H9 (cell line): ENCODE results near the gene AP3D1. TPM values are rescaled to one million over a fixed set of nuclear protein-coding genes. Genes with fewer than 3 reads are reported as not detected.

Experiments used
- DNase-seq: peaks from one replicate; pipeline ENCODE4 v3.0.0-alpha.2; 2017
- H2AFZ ChIP-seq: one replicate; pipeline ENCODE4 v1.6.1; 2013; ENCODE audit warnings: mild to moderate bottlenecking, low read length, control low read depth, moderate library complexity
- H2AK5ac ChIP-seq: 2 replicates; pipeline ENCODE4 v1.6.1; 2013; ENCODE audit warnings: low read length, control low read depth, mixed read lengths; ENCODE audit not compliant: insufficient read length
- H2BK120ac ChIP-seq: one replicate; pipeline ENCODE4 v1.6.1; 2013; ENCODE audit warnings: low read depth, mild to moderate bottlenecking, low read length, control low read depth, inconsistent platforms; ENCODE audit not compliant: poor library complexity, severe bottlenecking
- H2BK12ac ChIP-seq: 2 replicates; pipeline ENCODE4 v1.6.1; 2013; ENCODE audit warnings: low read length, control low read depth, mixed read lengths, low read depth; ENCODE audit not compliant: insufficient read length
- H2BK15ac ChIP-seq: 2 replicates; pipeline ENCODE4 v1.6.1; 2013; ENCODE audit warnings: low read depth, low read length, control low read depth
- H2BK20ac ChIP-seq: one replicate; pipeline ENCODE4 v1.6.1; 2013; ENCODE audit warnings: low read depth, mild to moderate bottlenecking, low read length, control low read depth, inconsistent platforms; ENCODE audit not compliant: poor library complexity, severe bottlenecking
- H2BK5ac ChIP-seq: 2 replicates; pipeline ENCODE4 v1.6.1; 2013; ENCODE audit warnings: low read length, control low read depth, mixed read lengths; ENCODE audit not compliant: insufficient read length
- H3K14ac ChIP-seq: 2 replicates; pipeline ENCODE4 v1.6.1; 2013; ENCODE audit warnings: low read length, control low read depth; ENCODE audit not compliant: insufficient read depth
- H3K18ac ChIP-seq: 2 replicates; pipeline ENCODE4 v1.6.1; 2013; ENCODE audit warnings: low read depth, mild to moderate bottlenecking, mixed read lengths, low read length, control low read depth; ENCODE audit not compliant: insufficient read length
- H3K23ac ChIP-seq: 2 replicates; pipeline ENCODE4 v1.6.1; 2013; ENCODE audit warnings: low read length, control low read depth, mixed read lengths, low read depth; ENCODE audit not compliant: insufficient read length
- H3K23me2 ChIP-seq: 2 replicates; pipeline ENCODE4 v1.6.1; 2013; ENCODE audit warnings: low read depth, mild to moderate bottlenecking, mixed read lengths, low read length, control low read depth; ENCODE audit not compliant: insufficient read length, poor library complexity, severe bottlenecking
- H3K27ac ChIP-seq: 2 replicates; pipeline ENCODE4 v1.5.1; 2013; ENCODE audit warnings: low read length, control low read depth, mixed read lengths, low read depth; ENCODE audit not compliant: insufficient read length
- H3K27me3 ChIP-seq: 2 replicates; pipeline ENCODE4 v1.6.1; 2013; ENCODE audit warnings: low read length, control low read depth, inconsistent platforms; ENCODE audit not compliant: insufficient read depth
- H3K4ac ChIP-seq: 2 replicates; pipeline ENCODE4 v1.6.1; 2013; ENCODE audit warnings: low read depth, mild to moderate bottlenecking, control low read depth, inconsistent platforms, low read length, moderate library complexity
- H3K4me1 ChIP-seq: 2 replicates; pipeline ENCODE4 v1.6.1; 2013; ENCODE audit warnings: low read length, control low read depth, inconsistent platforms; ENCODE audit not compliant: insufficient read depth
- H3K4me2 ChIP-seq: 2 replicates; pipeline ENCODE4 v1.6.1; 2013; ENCODE audit warnings: low read length, control low read depth, mixed read lengths; ENCODE audit not compliant: insufficient read length, insufficient read depth
- H3K56ac ChIP-seq: 2 replicates; pipeline ENCODE4 v1.6.1; 2013; ENCODE audit warnings: low read depth, mild to moderate bottlenecking, mixed read lengths, low read length, control low read depth; ENCODE audit not compliant: insufficient read length
- H3K79me1 ChIP-seq: 2 replicates; pipeline ENCODE4 v1.6.1; 2013; ENCODE audit warnings: low read depth, mild to moderate bottlenecking, moderate library complexity, low read length, control low read depth, inconsistent platforms; ENCODE audit not compliant: insufficient read depth, poor library complexity, severe bottlenecking
- H3K79me2 ChIP-seq: 2 replicates; pipeline ENCODE4 v1.6.1; 2013; ENCODE audit warnings: low read length, control low read depth, inconsistent platforms; ENCODE audit not compliant: insufficient read depth
- H3K9ac ChIP-seq: 2 replicates; pipeline ENCODE4 v1.6.1; 2013; ENCODE audit warnings: low read length, control low read depth, mixed read lengths; ENCODE audit not compliant: insufficient read length; ENCODE audit errors: extremely low read depth
- H3K9me3 ChIP-seq: one replicate; pipeline ENCODE4 v1.6.1; 2013; ENCODE audit warnings: low read depth, low read length, inconsistent platforms; ENCODE audit not compliant: control insufficient read depth
- H3T11ph ChIP-seq: one replicate; pipeline ENCODE4 v1.6.1; 2013; ENCODE audit warnings: mild to moderate bottlenecking, low read length, control low read depth, inconsistent platforms
- H4K20me1 ChIP-seq: one replicate; pipeline ENCODE4 v1.6.1; 2013; ENCODE audit not compliant: control insufficient read depth, insufficient read length, insufficient read depth
- H4K5ac ChIP-seq: 2 replicates; pipeline ENCODE4 v1.6.1; 2013; ENCODE audit warnings: low read depth, mild to moderate bottlenecking, mixed read lengths, low read length, control low read depth; ENCODE audit not compliant: insufficient read length
- H4K8ac ChIP-seq: replicated peaks from 2 replicates; pipeline ENCODE4 v1.6.1; 2013; ENCODE audit warnings: low read length, control low read depth, mixed read lengths, low read depth; ENCODE audit not compliant: insufficient read length
- H4K91ac ChIP-seq: 2 replicates; pipeline ENCODE4 v1.6.1; 2013; ENCODE audit warnings: low read depth, mild to moderate bottlenecking, moderate library complexity, mixed read lengths, low read length, control low read depth; ENCODE audit not compliant: insufficient read length
- H3K27ac Mint-ChIP-seq, 3 experiments: 2 replicates in 2 of 3; 3 replicates in 1 of 3; pipeline ENCODE4 v1.8.0; 2020 to 2021; ENCODE audit warnings: mixed read lengths in 3 of 3, mild to moderate bottlenecking in 1 of 3, moderate library complexity in 1 of 3
- H3K27me3 Mint-ChIP-seq: 2 replicates; pipeline ENCODE4 v1.8.0; 2021; ENCODE audit warnings: low read depth, mild to moderate bottlenecking, moderate library complexity, mixed read lengths
- H3K36me3 Mint-ChIP-seq, 3 experiments: 2 replicates in 2 of 3; 3 replicates in 1 of 3; pipeline ENCODE4 v1.8.0; 2020 to 2021; ENCODE audit warnings: low read depth in 3 of 3, mixed read lengths in 3 of 3; ENCODE audit not compliant: insufficient read depth in 1 of 3
- H3K4me1 Mint-ChIP-seq, 2 experiments: 2 replicates each; pipeline ENCODE4 v1.8.0; 2020; ENCODE audit warnings: mixed read lengths in 2 of 2
- H3K4me3 Mint-ChIP-seq, 2 experiments: 2 replicates in 1 of 2; 3 replicates in 1 of 2; pipeline ENCODE4 v1.8.0; 2020 to 2021; ENCODE audit warnings: mild to moderate bottlenecking in 2 of 2, mixed read lengths in 2 of 2, moderate library complexity in 1 of 2
- H3K9me3 Mint-ChIP-seq, 2 experiments: 2 replicates in 1 of 2; 3 replicates in 1 of 2; pipeline ENCODE4 v1.8.0; 2020; ENCODE audit warnings: mild to moderate bottlenecking in 2 of 2, mixed read lengths in 2 of 2, moderate library complexity in 1 of 2
- WGBS: extraction: QIAGEN DNeasy Blood & Tissue Kit; methylation state at CpG from one replicate; pipeline ENCODE4 v1.1.7; 2013; ENCODE audit warnings: missing lambda C conversion rate, low lambda C conversion rate, mixed read lengths; ENCODE audit not compliant: insufficient read length; ENCODE audit errors: extremely low coverage; 5-methylcytosine and 5-hydroxymethylcytosine counted together
- total RNA-seq: library from RNA; stranded (reverse); gene quantifications from 2 replicates; pipeline ENCODE4 v1.2.1, GENCODE V29; 2021
- TF ChIP-seq, protein P1 (sequence below): fragments of 200-600 bp; sonication (generic); conservative IDR thresholded peaks from 3 replicates; pipeline ENCODE4 v1.8.0; 2021; ENCODE audit warnings: antibody characterized with exemption, mild to moderate bottlenecking

AP3D1 gene
- total RNA-seq, 1 experiment from 2014 or later: 142 TPM

DNA sequence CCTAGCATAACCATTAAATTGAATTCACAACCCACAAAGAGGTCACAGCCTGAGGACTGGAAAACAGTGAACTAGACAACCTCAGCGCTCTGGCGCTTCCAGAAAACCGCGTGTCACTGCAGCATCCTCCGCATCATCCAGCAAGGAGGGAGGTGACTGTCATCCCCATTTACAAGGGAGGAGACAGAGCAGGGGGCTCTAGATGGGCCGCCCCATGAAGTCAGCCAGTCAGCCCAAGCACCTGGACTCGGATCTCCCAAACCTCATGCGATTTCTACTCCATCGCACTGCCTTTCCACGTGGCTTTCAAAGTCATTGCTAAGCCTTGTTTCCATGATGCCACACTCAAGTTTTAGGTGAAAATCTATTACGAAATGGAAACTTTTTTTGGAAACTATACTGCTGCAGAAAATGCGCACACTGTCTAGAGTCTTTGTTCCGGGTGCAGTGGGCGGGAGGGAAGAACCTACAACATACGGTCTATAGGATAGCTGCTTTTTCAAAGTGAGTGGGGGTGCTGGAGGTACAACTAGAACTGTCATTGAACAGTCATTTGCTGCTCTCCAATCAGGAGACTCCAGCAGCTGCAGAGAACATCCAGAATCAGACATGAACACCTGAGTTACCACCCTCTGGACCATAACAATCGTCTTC lies 2.8 kb downstream of the AP3D1 start:
- Histone ChIP-seq H3K23me2 (peaks cover 8% of the 10 kb centered on the region), H2BK12ac (no peak overlapping the region), H3K23ac (no peak overlapping the region), H4K91ac (no peak overlapping the region), H3K79me2 (peaks cover 61% of the 10 kb centered on the region; the same call in 1 of the 2 replicates), H3K56ac (no peak overlapping the region), H3K9me3 (no peaks in the 10 kb centered on the region), H3K27ac (no peak overlapping the region), H3K14ac (no peak overlapping the region), H4K8ac (no peak overlapping the region), H2AK5ac (no peak overlapping the region), H3K9ac (no peak overlapping the region), H3T11ph (no peak overlapping the region), H2BK120ac (no peak overlapping the region), H2BK5ac (no peak overlapping the region), H2AFZ (no peak overlapping the region), H4K5ac (no peak overlapping the region), H3K79me1 (peaks cover 6% of the 10 kb centered on the region), H3K4ac (no peak overlapping the region), H2BK20ac (no peak overlapping the region), H4K20me1 (peaks cover 2% of the 10 kb centered on the region), H3K4me2 (no peak overlapping the region), H3K18ac (no peak overlapping the region), H3K4me1 (no peaks in the 10 kb centered on the region), H3K27me3 (no peaks in the 10 kb centered on the region), H2BK15ac (no peak overlapping the region)
- Mint-ChIP-seq H3K27ac (peak overlapping the region in 1 of 3 experiments; percentile 55; a peak in 1 of 7 replicates), H3K36me3 (peaks cover 1 to 28% (median 19%) of the 10 kb centered on the region in 3 experiments; a peak in 6 of 7 replicates), H3K4me1 (peaks cover 30 to 31% of the 10 kb centered on the region in 2 experiments), H3K9me3 (no peaks in the 10 kb centered on the region), H3K27me3 (no peaks in the 10 kb centered on the region), H3K4me3 (peak overlapping the region; percentile 86 to 93; a peak in 3 of 5 replicates)
- TF ChIP-seq, protein P1, sequence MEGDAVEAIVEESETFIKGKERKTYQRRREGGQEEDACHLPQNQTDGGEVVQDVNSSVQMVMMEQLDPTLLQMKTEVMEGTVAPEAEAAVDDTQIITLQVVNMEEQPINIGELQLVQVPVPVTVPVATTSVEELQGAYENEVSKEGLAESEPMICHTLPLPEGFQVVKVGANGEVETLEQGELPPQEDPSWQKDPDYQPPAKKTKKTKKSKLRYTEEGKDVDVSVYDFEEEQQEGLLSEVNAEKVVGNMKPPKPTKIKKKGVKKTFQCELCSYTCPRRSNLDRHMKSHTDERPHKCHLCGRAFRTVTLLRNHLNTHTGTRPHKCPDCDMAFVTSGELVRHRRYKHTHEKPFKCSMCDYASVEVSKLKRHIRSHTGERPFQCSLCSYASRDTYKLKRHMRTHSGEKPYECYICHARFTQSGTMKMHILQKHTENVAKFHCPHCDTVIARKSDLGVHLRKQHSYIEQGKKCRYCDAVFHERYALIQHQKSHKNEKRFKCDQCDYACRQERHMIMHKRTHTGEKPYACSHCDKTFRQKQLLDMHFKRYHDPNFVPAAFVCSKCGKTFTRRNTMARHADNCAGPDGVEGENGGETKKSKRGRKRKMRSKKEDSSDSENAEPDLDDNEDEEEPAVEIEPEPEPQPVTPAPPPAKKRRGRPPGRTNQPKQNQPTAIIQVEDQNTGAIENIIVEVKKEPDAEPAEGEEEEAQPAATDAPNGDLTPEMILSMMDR: no peak
- DNase-seq: no peak
- WGBS: no CpG with 5 or more reads among the region's 16 CpGs
